Mesothelial cell of epicardium (in vitro differentiated cells): Measurements from ENCODE around the gene POLA2. TPM values are rescaled to one million over a fixed set of nuclear protein-coding genes. Genes with fewer than 3 reads are reported as not detected.
A peak's percentile ranks its signal among the peaks of the same experiment; 100 is the strongest.

Experiments used
- DNase-seq, 2 experiments: peaks; one replicate each; pipeline ENCODE4 v3.0.0; 2021; ENCODE audit warnings: low spot score in 2 of 2; ENCODE audit not compliant: unreplicated experiment in 2 of 2
- H3K27ac Mint-ChIP-seq: 2 replicates; pipeline ENCODE4 v1.8.0; 2021; ENCODE audit warnings: mixed read lengths
- H3K27me3 Mint-ChIP-seq: 2 replicates; pipeline ENCODE4 v1.8.0; 2021; ENCODE audit warnings: low read depth, mixed read lengths
- H3K36me3 Mint-ChIP-seq: 2 replicates; pipeline ENCODE4 v1.8.0; 2021; ENCODE audit warnings: mixed read lengths
- H3K4me1 Mint-ChIP-seq: 2 replicates; pipeline ENCODE4 v1.8.0; 2021; ENCODE audit warnings: mixed read lengths
- H3K4me3 Mint-ChIP-seq: 2 replicates; pipeline ENCODE4 v1.8.0; 2021; ENCODE audit warnings: mild to moderate bottlenecking, moderate library complexity, mixed read lengths
- H3K9me3 Mint-ChIP-seq: 2 replicates; pipeline ENCODE4 v1.8.0; 2021; ENCODE audit warnings: mixed read lengths
- CTCF ChIP-seq: fragments of 200-600 bp; sonication (generic); IDR thresholded peaks from one replicate; pipeline ENCODE4 v1.5.0; 2021; ENCODE audit warnings: antibody characterized with exemption; ENCODE audit not compliant: unreplicated experiment
- total RNA-seq: library from RNA; stranded (reverse); gene quantifications from 3 replicates; pipeline ENCODE4 v1.2.1, GENCODE V29; 2021

Gene POLA2
- total RNA-seq, 1 donor from 2014 or later = 16.1 TPM

- no peaks in the 10 kb centered on the region for H3K27me3 Mint-ChIP-seq
- H3K27ac Mint-ChIP-seq = no peak overlapping the region
- no peak for DNase-seq
- no peaks in the 10 kb centered on the region for H3K36me3 Mint-ChIP-seq
- H3K4me3 Mint-ChIP-seq = no peak overlapping the region
- H3K4me1 Mint-ChIP-seq = peaks cover 19% of the 10 kb centered on the region
- no peak for TF ChIP-seq CTCF
- H3K9me3 Mint-ChIP-seq = no peaks in the 10 kb centered on the region
Measured at GRCh38 chr11:65303555-65303954, 41.8 kb downstream of the POLA2 start.

GRCh38 chr11:65304110-65304509 is 42.3 kb downstream of the POLA2 start:
- TF ChIP-seq CTCF = no peak
- no peaks in the 10 kb centered on the region for H3K27me3 Mint-ChIP-seq

GRCh38 chr11:65304613-65305012 is 42.9 kb downstream of the POLA2 start:
- no peaks in the 10 kb centered on the region for H3K9me3 Mint-ChIP-seq
- no peaks in the 10 kb centered on the region for H3K36me3 Mint-ChIP-seq
- no peak for DNase-seq
- no peak for TF ChIP-seq CTCF
- H3K27me3 Mint-ChIP-seq = no peaks in the 10 kb centered on the region
- H3K4me3 Mint-ChIP-seq = no peak overlapping the region
- H3K4me1 Mint-ChIP-seq = peaks cover 19% of the 10 kb centered on the region
- no peak overlapping the region for H3K27ac Mint-ChIP-seq

More at GRCh38 chr11:65304110-65304509, 42.3 kb downstream of the POLA2 start:
- Mint-ChIP-seq H3K4me1 (peaks cover 19% of the 10 kb centered on the region), H3K9me3 (no peaks in the 10 kb centered on the region), H3K27ac (no peak overlapping the region), H3K36me3 (no peaks in the 10 kb centered on the region), H3K4me3 (no peak overlapping the region)
- no peak for DNase-seq

GRCh38 chr11:65305501-65306268 is 43.9 kb downstream of the POLA2 start:
- H3K27ac Mint-ChIP-seq = peak overlapping the region; percentile 43
- peaks cover 20% of the 10 kb centered on the region for H3K4me1 Mint-ChIP-seq
- H3K9me3 Mint-ChIP-seq = no peaks in the 10 kb centered on the region
- no peak for DNase-seq
- no peaks in the 10 kb centered on the region for H3K36me3 Mint-ChIP-seq
- H3K4me3 Mint-ChIP-seq = no peak overlapping the region
- TF ChIP-seq CTCF = no peak
- H3K27me3 Mint-ChIP-seq = no peaks in the 10 kb centered on the region

- Mint-ChIP-seq H3K27me3 (no peaks in the 10 kb centered on the region), H3K4me1 (peaks cover 6% of the 10 kb centered on the region), H3K27ac (no peak overlapping the region), H3K36me3 (no peaks in the 10 kb centered on the region), H3K9me3 (no peaks in the 10 kb centered on the region), H3K4me3 (no peak overlapping the region)
- TF ChIP-seq CTCF = no peak
- no peak for DNase-seq
Measured at GRCh38 chr11:65307298-65308229, 45.8 kb downstream of the POLA2 start.
